Neuron (in vitro differentiated cells): ENCODE results near the gene ICAM2.

Experiments
- H2AFZ ChIP-seq: one replicate; pipeline ENCODE4 v1.6.1; 2013; ENCODE audit warnings: low read depth, mild to moderate bottlenecking, inconsistent platforms, low read length, moderate library complexity
- H3K27me3 ChIP-seq: one replicate; pipeline ENCODE4 v1.6.1; 2013; ENCODE audit warnings: low read length; ENCODE audit not compliant: insufficient read depth
- H3K36me3 ChIP-seq: one replicate; pipeline ENCODE4 v1.6.1; 2013; ENCODE audit warnings: low read length; ENCODE audit not compliant: insufficient read depth
- H3K4me1 ChIP-seq: one replicate; pipeline ENCODE4 v1.6.1; 2013; ENCODE audit warnings: low read length; ENCODE audit not compliant: insufficient read depth
- H3K4me3 ChIP-seq: 2 replicates; pipeline ENCODE4 v1.5.1; 2013; ENCODE audit warnings: mild to moderate bottlenecking, low read length, moderate library complexity
- H3K9me3 ChIP-seq: one replicate; pipeline ENCODE4 v1.6.1; 2013; ENCODE audit warnings: low read length

Gene ICAM2

DNA sequence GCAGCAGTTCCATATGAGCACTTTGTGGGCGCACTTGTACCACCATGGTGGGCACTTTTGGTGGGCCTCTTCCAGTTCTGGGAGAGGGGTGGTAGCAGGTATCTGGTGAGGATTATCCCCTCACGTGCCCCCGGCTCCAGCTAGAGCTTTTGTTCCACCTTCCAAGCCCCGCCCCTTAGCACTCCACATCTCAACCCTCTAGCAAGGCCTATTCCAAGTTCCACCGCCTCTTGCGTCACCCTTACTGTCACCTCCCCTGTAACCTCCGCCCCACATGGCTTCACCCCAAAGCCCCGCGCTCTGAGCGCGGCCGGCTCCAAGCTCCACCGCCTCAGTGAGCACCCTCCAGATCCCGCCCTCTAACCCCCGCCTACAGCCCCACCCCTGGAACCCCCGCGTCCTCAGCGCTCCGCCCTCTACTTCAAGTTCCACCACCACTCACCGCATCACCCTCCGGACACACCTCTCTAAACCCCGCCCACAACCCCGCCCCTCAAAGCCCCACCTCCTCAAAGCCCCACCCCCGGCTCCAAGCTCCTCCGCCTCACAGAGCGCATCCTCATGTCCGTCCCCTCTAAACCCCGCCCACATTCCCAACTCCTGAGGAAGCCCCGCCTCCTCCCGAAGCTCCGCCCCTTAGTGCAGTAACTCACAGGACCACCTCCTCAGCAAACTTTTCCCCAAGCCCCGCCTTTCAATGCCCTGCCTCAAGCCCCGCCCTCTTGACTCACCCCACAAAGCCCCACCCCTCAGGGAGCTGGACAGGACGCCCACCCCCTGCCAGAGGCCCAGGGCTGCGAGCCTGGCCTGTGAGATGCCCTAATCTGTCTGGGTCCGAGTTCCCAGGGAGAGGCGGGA lies 58.8 kb downstream of the ICAM2 start:
- Histone ChIP-seq H2AFZ (no peak overlapping the region), H3K27me3 (peaks cover 15% of the 10 kb centered on the region), H3K36me3 (no peaks in the 10 kb centered on the region), H3K9me3 (no peaks in the 10 kb centered on the region), H3K4me3 (no peak overlapping the region), H3K4me1 (no peaks in the 10 kb centered on the region)

DNA sequence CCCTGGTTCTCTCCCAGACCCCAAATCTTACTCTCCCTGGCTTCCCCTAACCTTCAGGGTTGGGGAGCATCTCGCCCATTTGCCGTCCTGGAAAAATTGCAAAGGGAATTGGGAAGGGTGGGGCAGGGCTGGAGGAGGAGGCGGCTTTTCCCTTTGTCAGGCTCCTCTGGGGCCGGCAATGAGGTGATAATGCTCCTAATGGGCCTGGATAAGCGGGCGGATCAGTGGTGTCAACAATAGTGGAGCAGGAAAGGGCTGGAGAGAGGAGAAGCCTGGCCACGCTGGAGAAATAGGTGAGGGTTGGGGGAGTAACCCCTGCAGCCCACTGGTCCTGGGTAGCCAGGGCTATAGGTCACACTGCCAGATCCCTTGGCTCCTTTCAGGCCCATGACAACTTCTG lies 60.0 kb downstream of the ICAM2 start:
- no peaks in the 10 kb centered on the region for H3K36me3 ChIP-seq
- H3K4me1 ChIP-seq = no peaks in the 10 kb centered on the region
- H2AFZ ChIP-seq = no peak overlapping the region
- peaks cover 15% of the 10 kb centered on the region for H3K27me3 ChIP-seq
- H3K4me3 ChIP-seq = no peak overlapping the region
- no peaks in the 10 kb centered on the region for H3K9me3 ChIP-seq

DNA sequence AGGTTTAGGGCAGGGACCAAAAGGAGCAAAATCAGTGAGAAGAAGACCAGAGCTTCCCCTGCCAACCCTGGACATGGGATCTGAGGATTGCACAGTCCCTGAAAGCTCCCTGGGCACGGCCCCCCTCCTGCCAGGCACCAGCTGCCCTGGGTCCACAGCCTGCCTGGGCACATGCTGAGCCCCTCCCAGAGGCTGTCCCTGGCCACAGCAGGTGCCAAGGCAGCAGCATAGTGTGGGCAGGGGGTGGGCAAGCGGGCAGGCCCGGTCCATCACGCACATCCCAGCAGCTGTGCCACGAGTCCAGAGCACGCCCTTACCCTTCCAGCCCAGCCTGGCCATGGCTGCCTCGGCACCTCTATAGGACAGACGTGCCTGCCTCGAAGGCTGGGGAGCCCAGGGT lies 60.4 kb downstream of the ICAM2 start:
- no peaks in the 10 kb centered on the region for H3K36me3 ChIP-seq
- no peaks in the 10 kb centered on the region for H3K4me1 ChIP-seq
- H3K9me3 ChIP-seq = no peaks in the 10 kb centered on the region
- no peak overlapping the region for H3K4me3 ChIP-seq
- H2AFZ ChIP-seq = no peak overlapping the region
- peaks cover 15% of the 10 kb centered on the region for H3K27me3 ChIP-seq

DNA sequence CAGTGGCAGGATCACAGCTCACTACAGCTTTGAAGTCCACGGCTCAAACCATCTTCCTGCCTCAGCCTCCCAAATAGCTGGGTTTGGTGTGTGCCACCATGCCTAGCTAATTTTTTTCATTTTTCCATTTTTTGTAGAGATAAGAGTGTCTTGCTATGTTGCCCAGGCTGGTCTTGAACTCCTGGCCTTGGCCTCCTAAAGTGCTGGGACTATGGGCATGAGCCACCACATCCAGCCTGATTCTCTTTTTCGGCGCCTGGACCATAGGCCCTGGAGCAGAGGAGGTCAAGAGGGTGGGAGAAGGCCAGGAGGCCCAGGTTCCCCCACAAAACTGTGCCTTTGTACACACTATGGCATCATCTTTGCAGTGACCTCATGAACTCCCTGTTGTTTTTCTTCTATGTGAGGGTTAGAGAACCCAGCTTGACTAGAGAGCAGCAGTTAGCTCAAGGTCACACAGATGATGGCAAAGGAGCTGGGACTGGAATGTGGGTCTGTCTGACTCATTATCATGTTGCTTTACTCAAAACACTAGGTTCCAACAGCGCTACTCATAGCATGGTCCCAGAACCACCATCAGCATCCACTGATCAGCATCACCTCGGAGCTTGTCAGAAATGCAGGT lies 64.0 kb downstream of the ICAM2 start:
- Histone ChIP-seq H3K27me3 (peaks cover 15% of the 10 kb centered on the region), H3K4me3 (no peak overlapping the region), H3K36me3 (no peaks in the 10 kb centered on the region), H3K4me1 (no peaks in the 10 kb centered on the region), H2AFZ (no peak overlapping the region), H3K9me3 (no peaks in the 10 kb centered on the region)

DNA sequence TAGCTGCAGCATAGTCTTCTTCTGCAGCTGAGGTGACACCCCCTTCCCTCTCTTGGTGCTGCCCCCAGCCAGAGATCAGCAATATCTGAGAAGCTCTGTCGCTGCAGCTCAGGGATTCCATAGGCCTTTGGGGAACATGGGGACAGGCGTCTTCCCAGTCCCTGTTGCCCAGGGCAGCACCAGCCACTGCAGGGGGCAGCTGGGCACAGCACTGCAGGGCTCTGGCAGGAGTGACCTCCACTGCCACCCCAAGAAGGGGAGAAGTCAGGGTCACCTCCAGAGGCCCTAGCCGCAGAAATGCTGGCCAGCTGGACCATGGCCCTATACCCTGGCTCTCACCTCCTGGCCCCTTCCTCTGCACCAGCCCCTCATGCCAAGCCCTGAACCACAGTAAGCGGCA lies 64.6 kb downstream of the ICAM2 start:
- peaks cover 15% of the 10 kb centered on the region for H3K27me3 ChIP-seq
- H3K4me3 ChIP-seq = no peak overlapping the region
- H3K36me3 ChIP-seq = no peaks in the 10 kb centered on the region
- no peaks in the 10 kb centered on the region for H3K4me1 ChIP-seq
- H3K9me3 ChIP-seq = no peaks in the 10 kb centered on the region
- H2AFZ ChIP-seq = no peak overlapping the region

DNA sequence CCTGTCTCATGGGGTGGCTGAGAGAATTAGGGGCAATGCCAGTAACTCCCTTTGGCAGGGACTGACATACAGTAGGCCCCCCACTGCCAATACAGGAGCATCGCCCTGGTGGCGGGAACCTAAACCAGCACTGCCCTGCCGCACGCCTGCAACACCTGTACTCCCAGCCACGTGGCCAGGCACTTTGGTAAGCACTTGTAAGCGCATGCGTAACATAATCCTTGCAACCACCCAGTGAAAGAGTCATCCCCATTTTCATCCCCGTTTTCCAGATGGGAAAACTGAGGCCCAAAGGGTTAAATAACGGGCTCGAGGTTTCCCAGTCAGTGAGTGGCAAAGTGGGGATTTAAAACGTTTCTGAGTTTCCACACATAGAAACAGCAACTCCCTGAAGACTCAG lies 65.2 kb downstream of the ICAM2 start:
- no peaks in the 10 kb centered on the region for H3K36me3 ChIP-seq

DNA sequence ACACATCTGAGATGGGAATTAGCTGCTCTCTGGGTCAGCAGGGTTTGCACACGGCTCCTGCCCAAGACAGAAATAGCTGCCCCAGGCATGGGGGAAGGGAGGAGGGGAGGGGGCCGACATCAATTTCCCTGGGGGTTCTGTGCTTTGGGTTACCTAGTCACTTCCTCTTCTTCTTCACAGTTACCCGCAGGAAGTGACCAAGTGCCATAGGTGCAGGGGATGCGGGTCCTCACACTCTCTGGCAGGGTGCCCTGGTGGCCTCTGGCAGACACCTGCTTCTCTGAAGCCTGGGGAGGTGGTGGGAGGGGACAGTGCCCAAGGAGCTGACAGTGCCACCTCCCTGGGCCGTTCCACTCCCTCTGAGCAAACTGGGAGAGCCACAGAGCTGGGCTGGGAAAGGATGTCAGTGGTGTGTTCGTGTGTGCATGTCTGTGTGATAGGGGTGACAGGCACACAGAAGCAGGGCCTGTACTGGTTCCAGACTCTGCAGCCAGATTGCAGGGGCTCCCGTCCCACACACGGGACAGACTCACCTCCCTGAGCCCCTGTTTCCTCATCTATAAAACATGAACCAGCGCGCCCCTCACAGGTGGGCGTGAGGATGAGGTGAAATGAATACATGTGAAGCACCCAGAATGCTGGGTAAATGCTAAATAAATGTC lies 65.9 kb downstream of the ICAM2 start:
- no peaks in the 10 kb centered on the region for H3K36me3 ChIP-seq
- no peaks in the 10 kb centered on the region for H3K4me1 ChIP-seq
- H3K9me3 ChIP-seq = no peaks in the 10 kb centered on the region
- H2AFZ ChIP-seq = no peak overlapping the region
- H3K4me3 ChIP-seq = no peak overlapping the region
- H3K27me3 ChIP-seq = peaks cover 3% of the 10 kb centered on the region

More for the DNA sequence above, 65.2 kb downstream of the ICAM2 start:
- no peaks in the 10 kb centered on the region for H3K9me3 ChIP-seq
- no peaks in the 10 kb centered on the region for H3K4me1 ChIP-seq
- H3K4me3 ChIP-seq = no peak overlapping the region
- peaks cover 10% of the 10 kb centered on the region for H3K27me3 ChIP-seq
- no peak overlapping the region for H2AFZ ChIP-seq
